Liver (tissue), 9 donors: ENCODE measurements around the gene PDHA2. TPM values are rescaled to one million over a fixed set of nuclear protein-coding genes. Genes with fewer than 3 reads are reported as not detected.

Source experiments
- DNase-seq: peaks from one replicate; pipeline ENCODE4 v3.0.0-alpha.2; 2017; ENCODE audit warnings: low spot score
- H3K27ac ChIP-seq, 2 donors: one replicate each; pipeline ENCODE4 v1.7.0; 2013; ENCODE audit warnings: inconsistent platforms in 2 of 2, low read length in 2 of 2, control low read depth in 1 of 2, low read depth in 1 of 2, mild to moderate bottlenecking in 1 of 2
- H3K27me3 ChIP-seq, 4 donors: one replicate each; pipeline versions ENCODE4 v1.6.1 to v1.7.0; 2013; ENCODE audit warnings: low read length in 3 of 4, inconsistent platforms in 1 of 4, mild to moderate bottlenecking in 1 of 4, moderate library complexity in 1 of 4; ENCODE audit not compliant: control insufficient read depth in 4 of 4, insufficient read depth in 4 of 4
- H3K36me3 ChIP-seq, 4 donors: one replicate each; pipeline versions ENCODE4 v1.6.1 to v1.7.0; 2013; ENCODE audit warnings: low read length in 3 of 4, mild to moderate bottlenecking in 3 of 4, low read depth in 1 of 4, moderate library complexity in 1 of 4; ENCODE audit not compliant: control insufficient read depth in 4 of 4, insufficient read depth in 3 of 4
- H3K4me1 ChIP-seq, 4 donors: one replicate each; pipeline versions ENCODE4 v1.6.1 to v1.7.0; 2013; ENCODE audit warnings: low read length in 3 of 4, mild to moderate bottlenecking in 3 of 4, moderate library complexity in 1 of 4; ENCODE audit not compliant: control insufficient read depth in 4 of 4, insufficient read depth in 4 of 4
- H3K4me3 ChIP-seq, 3 donors: one replicate each; pipeline versions ENCODE4 v1.6.1 to v1.7.0; 2013; ENCODE audit warnings: low read length in 3 of 3, control low read depth in 1 of 3, low read depth in 1 of 3, mild to moderate bottlenecking in 1 of 3
- H3K9ac ChIP-seq, 2 donors: one replicate each; pipeline ENCODE4 v1.7.0; 2013; ENCODE audit warnings: low read length in 2 of 2, mild to moderate bottlenecking in 2 of 2, moderate library complexity in 2 of 2, control low read depth in 1 of 2, low read depth in 1 of 2
- H3K9me3 ChIP-seq, 4 donors: one replicate each; pipeline versions ENCODE4 v1.6.1 to v1.7.0; 2013; ENCODE audit warnings: low read length in 3 of 4; ENCODE audit not compliant: control insufficient read depth in 4 of 4
- EGR1 ChIP-seq, 2 donors: IDR thresholded peaks; 2 replicates each; pipeline ENCODE4 v1.6.1; 2016 to 2018; ENCODE audit warnings: antibody characterized with exemption in 2 of 2, low read depth in 2 of 2
- FOXA1 ChIP-seq: IDR thresholded peaks from 2 replicates; pipeline ENCODE4 v1.6.1; 2016; ENCODE audit warnings: antibody characterized with exemption
- FOXA2 ChIP-seq: IDR thresholded peaks from 2 replicates; pipeline ENCODE4 v1.6.1; 2016; ENCODE audit warnings: antibody characterized with exemption
- HNF4G ChIP-seq: IDR thresholded peaks from 2 replicates; pipeline ENCODE4 v1.6.1; 2016; ENCODE audit warnings: antibody characterized with exemption
- JUND ChIP-seq, 2 donors: IDR thresholded peaks; 2 replicates each; pipeline ENCODE4 v1.6.1; 2016; ENCODE audit warnings: antibody characterized with exemption in 2 of 2
- MAX ChIP-seq: IDR thresholded peaks from 2 replicates; pipeline ENCODE4 v1.6.1; 2016; ENCODE audit warnings: antibody characterized with exemption
- NR2F2 ChIP-seq: IDR thresholded peaks from 2 replicates; pipeline ENCODE4 v1.6.1; 2016; ENCODE audit warnings: antibody characterized with exemption
- RAD21 ChIP-seq, 2 donors: IDR thresholded peaks; 2 replicates each; pipeline ENCODE4 v1.6.1; 2016; ENCODE audit warnings: antibody characterized with exemption in 2 of 2, mild to moderate bottlenecking in 2 of 2
- RXRA ChIP-seq, 2 donors: IDR thresholded peaks; 2 replicates each; pipeline ENCODE4 v1.6.1; 2017 to 2018; ENCODE audit warnings: antibody characterized with exemption in 2 of 2, mild to moderate bottlenecking in 1 of 2
- SP1 ChIP-seq: IDR thresholded peaks from 2 replicates; pipeline ENCODE4 v1.6.1; 2018; ENCODE audit warnings: antibody characterized with exemption, mild to moderate bottlenecking
- TAF1 ChIP-seq: conservative IDR thresholded peaks from 2 replicates; pipeline ENCODE4 v1.6.1; 2016; ENCODE audit warnings: antibody characterized with exemption, mild to moderate bottlenecking
- YY1 ChIP-seq: IDR thresholded peaks from 2 replicates; pipeline ENCODE4 v1.6.1; 2016; ENCODE audit warnings: antibody characterized with exemption, mild to moderate bottlenecking
- ZBTB33 ChIP-seq: IDR thresholded peaks from 2 replicates; pipeline ENCODE4 v1.6.1; 2016; ENCODE audit warnings: antibody characterized with exemption
- WGBS: extraction: QIAGEN DNeasy Blood & Tissue Kit; methylation state at CpG from one replicate; pipeline ENCODE4 v1.1.7; 2013; 5-methylcytosine and 5-hydroxymethylcytosine counted together
- polyA plus RNA-seq, 2 donors: library from polyadenylated mRNA; stranded (reverse) in 1 of 2; unstranded in 1 of 2; fragments of 200-250 nt in 1 of 2; fragments of >200 nt in 1 of 2; fragmentation: Nextera tagmentation in 1 of 2; extraction: Ambion mirVana in 1 of 2; gene quantifications; one replicate each; pipeline versions ENCODE4 v1.2.1 to v1.2.3, GENCODE V29; 2013 to 2015
- total RNA-seq, 2 donors: library from RNA; depleted of rRNA; stranded (reverse); fragments of >200 nt; gene quantifications; one replicate each; pipeline ENCODE4 v1.2.3, GENCODE V29; 2014
- TF ChIP-seq, protein P1 (sequence below): IDR thresholded peaks from 2 replicates; pipeline ENCODE4 v1.6.1; 2016; ENCODE audit warnings: antibody characterized with exemption, mild to moderate bottlenecking
- TF ChIP-seq, protein P2 (sequence below): IDR thresholded peaks from 2 replicates; pipeline ENCODE4 v1.6.1; 2016; ENCODE audit warnings: antibody characterized with exemption
- TF ChIP-seq, protein P3 (sequence below): fragments of 150-350 bp; IDR thresholded peaks from 2 replicates; pipeline ENCODE4 v1.5.1; 2017; ENCODE audit warnings: improper control_type of control experiment, low read depth, low read length; ENCODE audit not compliant: missing input control
- donor health status: healthy.
- donor health status: healthy.
- donor health status: healthy.
- donor health status: healthy.
- donor health status: healthy.

PDHA2 gene
- total and polyA plus RNA-seq, 4 donors = not detected

GRCh38 chr4:95869961-95870500 lies 30.1 kb downstream of the PDHA2 start:
- no peak for TF ChIP-seq SP1
- TF ChIP-seq HNF4G = no peak
- TF ChIP-seq FOXA2 = no peak
- no peak for TF ChIP-seq YY1
- no peak for TF ChIP-seq NR2F2
- TF ChIP-seq, protein P1, sequence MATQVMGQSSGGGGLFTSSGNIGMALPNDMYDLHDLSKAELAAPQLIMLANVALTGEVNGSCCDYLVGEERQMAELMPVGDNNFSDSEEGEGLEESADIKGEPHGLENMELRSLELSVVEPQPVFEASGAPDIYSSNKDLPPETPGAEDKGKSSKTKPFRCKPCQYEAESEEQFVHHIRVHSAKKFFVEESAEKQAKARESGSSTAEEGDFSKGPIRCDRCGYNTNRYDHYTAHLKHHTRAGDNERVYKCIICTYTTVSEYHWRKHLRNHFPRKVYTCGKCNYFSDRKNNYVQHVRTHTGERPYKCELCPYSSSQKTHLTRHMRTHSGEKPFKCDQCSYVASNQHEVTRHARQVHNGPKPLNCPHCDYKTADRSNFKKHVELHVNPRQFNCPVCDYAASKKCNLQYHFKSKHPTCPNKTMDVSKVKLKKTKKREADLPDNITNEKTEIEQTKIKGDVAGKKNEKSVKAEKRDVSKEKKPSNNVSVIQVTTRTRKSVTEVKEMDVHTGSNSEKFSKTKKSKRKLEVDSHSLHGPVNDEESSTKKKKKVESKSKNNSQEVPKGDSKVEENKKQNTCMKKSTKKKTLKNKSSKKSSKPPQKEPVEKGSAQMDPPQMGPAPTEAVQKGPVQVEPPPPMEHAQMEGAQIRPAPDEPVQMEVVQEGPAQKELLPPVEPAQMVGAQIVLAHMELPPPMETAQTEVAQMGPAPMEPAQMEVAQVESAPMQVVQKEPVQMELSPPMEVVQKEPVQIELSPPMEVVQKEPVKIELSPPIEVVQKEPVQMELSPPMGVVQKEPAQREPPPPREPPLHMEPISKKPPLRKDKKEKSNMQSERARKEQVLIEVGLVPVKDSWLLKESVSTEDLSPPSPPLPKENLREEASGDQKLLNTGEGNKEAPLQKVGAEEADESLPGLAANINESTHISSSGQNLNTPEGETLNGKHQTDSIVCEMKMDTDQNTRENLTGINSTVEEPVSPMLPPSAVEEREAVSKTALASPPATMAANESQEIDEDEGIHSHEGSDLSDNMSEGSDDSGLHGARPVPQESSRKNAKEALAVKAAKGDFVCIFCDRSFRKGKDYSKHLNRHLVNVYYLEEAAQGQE = no peak
- TF ChIP-seq ZBTB33 = no peak
- TF ChIP-seq MAX = no peak
- no peak for TF ChIP-seq FOXA1
- TF ChIP-seq RXRA (IDR thresholded peaks at IDR 0.05) = no peak
- TF ChIP-seq, protein P2, sequence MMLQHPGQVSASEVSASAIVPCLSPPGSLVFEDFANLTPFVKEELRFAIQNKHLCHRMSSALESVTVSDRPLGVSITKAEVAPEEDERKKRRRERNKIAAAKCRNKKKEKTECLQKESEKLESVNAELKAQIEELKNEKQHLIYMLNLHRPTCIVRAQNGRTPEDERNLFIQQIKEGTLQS = no peak
- no peak for TF ChIP-seq JUND (IDR thresholded peaks at IDR 0.05)
- TF ChIP-seq, protein P3, sequence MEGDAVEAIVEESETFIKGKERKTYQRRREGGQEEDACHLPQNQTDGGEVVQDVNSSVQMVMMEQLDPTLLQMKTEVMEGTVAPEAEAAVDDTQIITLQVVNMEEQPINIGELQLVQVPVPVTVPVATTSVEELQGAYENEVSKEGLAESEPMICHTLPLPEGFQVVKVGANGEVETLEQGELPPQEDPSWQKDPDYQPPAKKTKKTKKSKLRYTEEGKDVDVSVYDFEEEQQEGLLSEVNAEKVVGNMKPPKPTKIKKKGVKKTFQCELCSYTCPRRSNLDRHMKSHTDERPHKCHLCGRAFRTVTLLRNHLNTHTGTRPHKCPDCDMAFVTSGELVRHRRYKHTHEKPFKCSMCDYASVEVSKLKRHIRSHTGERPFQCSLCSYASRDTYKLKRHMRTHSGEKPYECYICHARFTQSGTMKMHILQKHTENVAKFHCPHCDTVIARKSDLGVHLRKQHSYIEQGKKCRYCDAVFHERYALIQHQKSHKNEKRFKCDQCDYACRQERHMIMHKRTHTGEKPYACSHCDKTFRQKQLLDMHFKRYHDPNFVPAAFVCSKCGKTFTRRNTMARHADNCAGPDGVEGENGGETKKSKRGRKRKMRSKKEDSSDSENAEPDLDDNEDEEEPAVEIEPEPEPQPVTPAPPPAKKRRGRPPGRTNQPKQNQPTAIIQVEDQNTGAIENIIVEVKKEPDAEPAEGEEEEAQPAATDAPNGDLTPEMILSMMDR = no peak
- no peak for TF ChIP-seq RAD21 (IDR thresholded peaks at IDR 0.05)
- H3K9me3 ChIP-seq = peaks cover 0 to 22% (median 5%) of the 10 kb centered on the region in 4 donors
- no peaks in the 10 kb centered on the region for H3K27me3 ChIP-seq
- H3K27ac ChIP-seq = no peak overlapping the region
- H3K4me1 ChIP-seq = no peaks in the 10 kb centered on the region
- no peak overlapping the region for H3K9ac ChIP-seq
- DNase-seq = no peak
- WGBS = 24% methylated on average over 1 of the region's 1 CpG
- no peaks in the 10 kb centered on the region for H3K36me3 ChIP-seq
- H3K4me3 ChIP-seq = no peak overlapping the region

DNA sequence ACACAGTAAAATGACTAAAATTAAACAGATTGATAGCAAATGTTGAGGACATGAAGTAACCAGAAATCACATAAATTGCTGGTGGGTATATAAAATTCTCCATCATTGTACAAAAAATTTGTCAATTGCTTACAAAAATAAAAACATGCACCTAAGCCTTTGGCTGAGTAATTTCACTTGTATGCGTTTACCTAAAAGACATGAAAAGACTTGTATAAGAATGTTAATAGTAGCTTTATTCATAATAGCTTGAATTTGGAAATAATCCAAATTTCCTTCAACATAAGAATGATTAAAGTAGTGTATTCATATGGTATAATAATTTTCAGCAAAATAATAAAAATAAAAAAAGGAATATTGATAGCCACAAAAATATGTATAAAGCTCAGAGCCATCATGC lies 37.7 kb downstream of the PDHA2 start:
- 96% methylated on average over 1 of the region's 1 CpG for WGBS
- Histone ChIP-seq H3K4me3 (no peak overlapping the region), H3K4me1 (no peaks in the 10 kb centered on the region), H3K9ac (no peak overlapping the region), H3K27me3 (no peaks in the 10 kb centered on the region), H3K27ac (no peak overlapping the region), H3K36me3 (no peaks in the 10 kb centered on the region), H3K9me3 (no peaks in the 10 kb centered on the region)
- DNase-seq = no peak
- no peak for TF ChIP-seq JUND (IDR thresholded peaks at IDR 0.05)
- TF ChIP-seq HNF4G = no peak
- no peak for TF ChIP-seq FOXA1
- TF ChIP-seq MAX = no peak
- TF ChIP-seq RAD21 (IDR thresholded peaks at IDR 0.05) = no peak
- no peak for TF ChIP-seq EGR1 (IDR thresholded peaks at IDR 0.05; ENCODE audit: low read depth in 2 of 2)
- TF ChIP-seq, protein P2 = no peak
- no peak for TF ChIP-seq TAF1
- TF ChIP-seq, protein P3 = no peak
- TF ChIP-seq SP1 = no peak
